ENCODE measurements around the gene CTNNA3. TPM values are rescaled to one million over a fixed set of nuclear protein-coding genes. Genes with fewer than 3 reads are reported as not detected.

CTNNA3 gene
- polyA plus RNA-seq, 4 donors: 3.4 to 4.4 (median 4.0) TPM

DNA sequence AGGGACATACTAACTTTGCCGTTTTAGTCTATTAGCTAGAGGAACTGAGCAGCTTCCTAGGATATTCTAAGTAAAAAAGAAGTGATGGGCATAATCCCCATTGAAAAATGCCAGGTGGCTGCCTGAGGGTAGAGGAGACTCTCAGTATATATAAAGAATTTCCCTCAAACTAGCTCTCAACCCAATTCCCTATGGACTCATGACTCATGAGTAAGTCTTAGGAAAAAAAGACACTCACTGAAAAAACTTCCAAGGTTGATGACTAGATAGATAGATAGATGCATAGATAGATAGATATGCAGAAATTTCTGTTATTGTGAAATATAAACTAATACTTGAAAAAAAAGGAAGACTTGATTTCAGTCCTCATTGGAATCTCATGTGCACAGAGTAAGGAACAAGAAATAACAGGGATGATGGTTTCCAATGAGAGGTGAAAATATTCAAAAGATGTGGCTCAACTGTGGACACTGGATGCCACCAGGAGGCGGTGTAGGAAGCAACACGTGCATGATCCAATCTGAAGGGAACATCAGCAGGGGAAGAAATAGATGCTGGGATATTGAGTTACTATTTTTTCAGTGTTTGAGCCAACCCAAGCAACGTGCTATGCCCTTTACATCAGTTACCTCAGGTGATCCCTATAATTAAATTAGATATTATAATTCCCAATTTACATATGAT is 1481.1 kb downstream of the CTNNA3 start:
- no peak for DNase-seq (ENCODE audit: low read depth in 4 of 4, low spot score in 3 of 4)

DNA sequence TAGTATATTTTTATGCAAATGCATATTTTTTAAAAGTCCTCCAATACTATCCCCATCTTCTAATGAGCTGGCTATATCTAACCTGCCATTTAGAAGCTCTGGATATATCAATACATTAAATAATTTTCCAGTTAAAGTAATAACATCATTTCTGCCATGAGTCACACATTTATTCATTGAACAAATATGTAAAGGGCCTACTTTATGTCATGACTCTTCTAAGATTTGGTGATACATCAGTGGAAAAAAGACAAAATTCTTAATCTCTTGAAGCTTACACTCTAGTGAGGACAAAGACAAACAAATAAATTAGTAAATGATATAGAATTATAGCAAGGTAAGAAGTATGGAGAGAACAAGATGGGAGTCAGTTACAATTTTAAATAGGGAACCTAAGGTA is 1487.0 kb downstream of the CTNNA3 start:
- DNase-seq (ENCODE audit: low read depth in 4 of 4, low spot score in 3 of 4): no peak

DNA sequence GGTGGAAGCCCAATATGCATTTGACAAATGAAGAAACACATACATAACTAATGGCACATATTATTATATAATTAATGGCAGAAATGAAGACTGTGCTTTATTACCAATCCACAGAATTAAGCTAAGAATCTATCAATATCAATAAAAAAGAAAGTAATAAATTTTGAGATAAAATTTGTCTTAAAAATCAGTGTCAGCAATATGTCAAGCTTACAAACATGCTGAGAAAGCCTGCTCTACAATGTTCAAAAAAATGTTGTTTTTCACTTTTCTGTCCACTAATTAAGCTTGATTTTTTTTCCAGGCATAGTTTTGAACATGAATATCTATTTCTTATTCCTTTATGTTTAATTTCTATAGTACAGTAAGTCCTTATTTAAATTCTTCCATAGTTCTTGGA is 1491.2 kb downstream of the CTNNA3 start:
- DNase-seq (ENCODE audit: low read depth in 4 of 4, low spot score in 3 of 4): no peak

DNA sequence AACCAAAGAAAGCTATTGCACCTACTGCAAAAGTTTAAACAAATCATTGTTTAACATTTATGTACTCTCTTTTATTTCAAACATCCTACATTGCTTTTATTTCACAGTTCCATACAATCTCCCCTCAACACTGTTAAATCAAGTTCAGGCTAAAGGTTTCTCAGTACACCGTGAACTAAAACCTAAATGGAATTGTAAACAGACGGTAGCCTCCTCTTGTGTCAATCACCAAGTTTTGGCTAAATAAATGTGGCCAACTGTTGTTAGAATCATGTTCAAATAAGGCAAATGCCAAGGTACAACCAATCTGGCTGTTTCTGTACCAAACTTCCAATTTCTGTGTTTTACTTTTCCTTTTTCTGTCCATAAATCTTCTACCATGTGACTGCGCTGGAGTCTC is 1493.9 kb downstream of the CTNNA3 start:
- DNase-seq (ENCODE audit: low read depth in 4 of 4, low spot score in 3 of 4): no peak

DNA sequence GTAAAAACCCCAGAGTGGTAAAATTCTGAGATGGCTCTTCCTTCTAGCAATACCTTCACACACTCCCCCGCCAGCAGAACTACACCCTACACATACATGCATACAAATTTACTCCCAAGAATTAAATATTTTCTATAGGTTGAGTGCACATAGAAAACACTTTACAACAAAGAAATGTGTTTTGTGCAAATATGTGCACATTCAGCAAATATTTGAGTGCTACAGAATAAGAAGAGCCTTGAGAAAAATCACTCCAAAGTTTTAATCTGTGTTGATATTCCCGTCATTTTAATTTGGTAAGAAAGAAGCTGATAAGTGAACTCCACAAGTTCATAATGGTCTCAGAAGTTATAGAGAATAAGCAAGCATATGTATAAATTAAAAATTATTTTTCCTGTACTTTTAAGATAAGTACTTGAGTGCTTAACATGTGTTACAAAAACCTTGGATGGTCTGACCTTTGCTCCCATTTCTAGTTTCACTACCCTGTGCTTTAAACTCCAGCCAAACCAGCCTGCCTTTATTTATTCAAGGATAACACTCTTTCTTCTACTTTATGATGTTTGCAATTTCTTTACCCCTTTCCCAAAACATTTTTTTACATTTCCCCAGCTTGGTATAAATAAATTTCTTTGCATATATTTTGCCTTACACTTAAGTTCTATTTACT is 1503.7 kb downstream of the CTNNA3 start:
- no peak for DNase-seq (ENCODE audit: low read depth in 4 of 4, low spot score in 3 of 4)

DNA sequence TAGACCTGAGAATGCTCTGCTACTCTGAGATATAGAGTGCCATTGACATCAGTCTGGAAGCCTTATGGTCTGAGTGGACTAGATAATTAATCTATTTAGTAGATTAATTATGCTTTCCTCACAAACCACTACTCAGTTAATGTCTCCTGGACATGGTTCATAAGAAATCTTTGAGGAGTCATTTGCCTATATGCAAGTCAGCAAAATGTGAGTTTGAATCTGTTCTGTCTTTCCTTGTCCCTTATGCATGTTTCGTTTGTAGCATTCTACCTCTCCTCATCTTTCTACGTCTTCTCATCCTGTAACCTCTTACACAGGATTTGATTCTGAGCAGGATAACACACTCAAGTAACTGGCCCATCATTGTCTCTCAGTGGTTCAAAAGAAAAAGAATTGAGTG is 1505.6 kb downstream of the CTNNA3 start:
- no peak for DNase-seq (ENCODE audit: low read depth in 4 of 4, low spot score in 3 of 4)

DNA sequence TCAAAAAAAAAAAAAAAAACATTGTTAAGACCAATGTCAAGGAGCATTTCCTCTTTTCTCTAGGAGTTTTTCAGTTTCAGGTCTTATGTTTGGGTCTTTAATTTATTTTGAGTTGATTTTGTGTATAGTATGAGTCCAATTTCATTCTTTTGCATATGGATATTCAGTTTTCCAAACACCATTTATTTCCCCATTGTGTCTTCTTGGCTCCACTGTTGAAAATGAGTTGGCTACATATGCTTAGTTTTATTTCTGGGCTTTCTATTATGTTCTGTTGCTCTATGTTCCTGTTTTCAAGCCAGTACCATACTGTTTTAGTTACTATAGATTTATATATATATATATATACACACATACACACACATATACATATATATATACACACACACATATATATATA is 1506.7 kb downstream of the CTNNA3 start:
- no peak for DNase-seq (ENCODE audit: low read depth in 4 of 4, low spot score in 3 of 4)

DNA sequence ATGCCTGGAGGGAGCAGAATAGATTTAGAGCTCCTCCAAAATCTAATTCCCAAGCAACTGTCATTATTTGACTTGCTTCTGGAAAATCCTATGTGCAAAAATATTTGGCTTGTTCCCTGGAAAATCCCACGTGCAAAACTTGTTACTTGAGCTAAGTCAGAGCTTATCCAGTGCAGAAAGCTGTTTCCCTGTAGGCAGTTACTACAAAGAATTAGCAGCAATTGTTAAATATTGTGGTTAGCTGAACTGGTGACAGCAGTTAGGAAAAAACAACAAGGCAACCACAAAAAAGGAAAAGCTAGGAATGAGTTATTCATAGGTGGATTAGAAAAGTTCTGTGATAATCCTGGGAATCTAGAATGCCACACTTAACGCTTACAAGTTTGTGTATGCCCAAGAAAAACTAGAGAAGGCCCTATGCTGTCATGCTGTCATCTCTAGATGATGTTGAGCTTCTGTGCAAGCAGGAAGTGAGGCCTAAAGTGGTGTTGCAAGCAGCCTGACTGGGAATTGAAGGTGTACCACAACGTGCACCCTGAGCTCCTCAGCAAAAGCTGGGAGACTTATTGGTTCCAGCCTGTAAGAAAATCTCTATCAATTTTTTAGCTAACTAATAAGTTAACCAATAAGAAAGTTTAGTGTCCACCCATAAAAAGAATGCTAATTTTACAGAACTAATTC is 1508.8 kb downstream of the CTNNA3 start:
- DNase-seq (ENCODE audit: low read depth in 4 of 4, low spot score in 3 of 4): no peak

DNA sequence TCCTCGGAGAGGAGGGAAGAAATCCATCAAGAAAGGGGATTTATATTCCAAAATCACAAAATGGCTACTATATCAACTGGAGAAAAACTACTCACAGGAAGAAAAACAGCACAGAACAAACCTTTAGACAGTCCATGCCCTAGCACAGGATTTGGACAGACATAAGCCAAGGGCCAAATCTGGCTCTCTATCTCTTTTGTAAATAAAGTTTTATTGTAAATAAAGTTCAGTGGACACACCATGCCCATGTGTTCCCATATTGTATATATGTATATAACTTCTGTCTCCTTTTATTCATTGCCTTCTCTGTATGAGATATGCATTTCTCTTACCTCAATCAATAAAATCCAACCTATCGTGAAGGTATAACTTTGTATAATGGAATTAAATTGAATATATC is 1513.0 kb downstream of the CTNNA3 start:
- no peak for DNase-seq (ENCODE audit: low read depth in 4 of 4, low spot score in 3 of 4)

DNA sequence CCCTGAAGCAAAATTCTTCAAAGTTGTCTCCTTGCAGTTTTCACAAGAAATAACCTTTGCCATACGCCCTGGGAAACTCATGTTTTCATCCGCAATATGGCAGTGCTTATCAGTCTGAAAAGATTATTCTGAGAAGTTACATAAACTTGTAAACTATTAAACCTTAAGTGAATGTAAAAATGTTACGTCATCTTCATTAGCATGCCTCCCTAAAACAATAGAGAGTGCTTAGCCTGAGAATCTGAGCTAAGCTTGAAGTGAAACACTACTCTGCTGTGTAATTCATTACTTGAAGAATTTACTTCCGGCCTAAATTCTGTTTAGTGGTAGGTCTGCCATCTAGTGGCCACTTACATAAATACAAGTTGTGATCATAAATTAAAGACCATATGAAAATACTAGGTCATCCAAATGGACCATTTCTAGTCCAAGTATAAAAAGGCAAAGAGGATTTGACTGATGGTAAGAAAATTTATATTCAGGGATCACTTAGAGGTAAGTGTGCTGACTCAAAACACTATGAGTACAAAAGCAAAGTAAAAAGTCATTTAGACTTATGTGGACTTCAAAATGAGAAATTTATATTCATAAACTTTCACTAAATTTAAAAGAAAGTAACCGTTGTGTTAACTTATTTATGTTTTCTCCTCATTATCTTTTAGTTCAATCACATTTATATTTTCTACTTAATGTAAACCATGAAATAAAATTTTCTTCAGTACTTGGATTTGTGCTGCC is 1515.2 kb downstream of the CTNNA3 start:
- peak; percentile 30 to 49 (median 42) for DNase-seq (ENCODE audit: low read depth in 4 of 4, low spot score in 3 of 4)

DNA sequence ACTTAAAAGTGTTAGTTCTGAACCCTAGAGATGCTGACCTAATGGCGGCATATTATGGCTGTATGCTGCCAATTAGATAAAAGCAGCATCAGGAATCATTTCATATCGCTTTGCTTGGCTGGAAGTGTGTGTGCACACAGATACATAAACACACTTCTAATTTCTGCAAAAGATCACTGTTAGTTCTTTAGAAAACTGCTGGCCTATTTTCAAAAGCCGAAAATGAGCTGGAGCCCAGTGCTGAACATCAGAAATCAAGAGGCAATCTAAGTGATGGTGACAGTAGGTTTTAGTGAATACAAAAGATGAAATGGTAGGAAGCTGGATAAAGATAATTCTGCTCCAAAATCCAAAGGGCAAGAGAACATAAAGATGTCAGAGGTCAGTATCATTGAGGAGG is 1516.0 kb downstream of the CTNNA3 start:
- no peak for DNase-seq (ENCODE audit: low read depth in 4 of 4, low spot score in 3 of 4)

DNA sequence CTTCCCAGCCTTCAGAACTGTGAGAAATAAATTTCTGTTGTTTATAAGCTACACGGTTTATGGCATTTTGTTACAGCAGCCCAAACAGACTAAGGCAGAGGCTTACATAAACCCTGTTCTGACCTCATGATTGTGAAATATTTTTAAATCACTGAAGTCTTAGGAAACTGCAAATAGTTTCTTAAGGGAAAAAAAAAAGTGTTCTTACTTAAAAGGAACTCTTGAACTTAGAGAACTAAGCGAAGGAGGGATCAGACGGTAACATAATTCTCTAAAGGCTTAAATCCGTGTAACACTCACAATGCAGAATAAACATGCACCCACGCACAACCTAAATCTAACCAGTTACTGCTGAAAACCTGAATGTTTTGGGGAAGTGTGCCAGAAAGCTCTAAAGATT is 1519.2 kb downstream of the CTNNA3 start:
- DNase-seq (ENCODE audit: low read depth in 4 of 4, low spot score in 3 of 4): no peak

DNA sequence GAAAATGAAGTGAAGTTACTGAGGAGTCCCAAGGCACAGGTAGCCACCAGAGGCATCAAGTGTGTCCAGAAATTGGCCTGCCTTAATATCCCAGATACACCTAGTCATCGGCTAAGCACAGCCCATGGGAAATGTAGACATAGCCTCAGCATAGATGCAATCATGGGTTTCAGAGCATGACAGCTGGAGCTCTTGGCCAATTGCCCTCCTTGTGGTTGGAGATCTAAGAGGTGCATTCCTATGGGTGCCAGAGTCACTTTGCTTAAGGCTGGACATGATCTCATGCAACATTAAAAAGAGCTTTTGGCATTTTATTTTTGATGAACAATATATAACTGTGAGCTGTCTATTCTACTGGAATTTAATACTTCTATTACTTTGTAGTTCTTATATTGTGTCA is 1528.2 kb downstream of the CTNNA3 start:
- DNase-seq (ENCODE audit: low read depth in 4 of 4, low spot score in 3 of 4): no peak

DNA sequence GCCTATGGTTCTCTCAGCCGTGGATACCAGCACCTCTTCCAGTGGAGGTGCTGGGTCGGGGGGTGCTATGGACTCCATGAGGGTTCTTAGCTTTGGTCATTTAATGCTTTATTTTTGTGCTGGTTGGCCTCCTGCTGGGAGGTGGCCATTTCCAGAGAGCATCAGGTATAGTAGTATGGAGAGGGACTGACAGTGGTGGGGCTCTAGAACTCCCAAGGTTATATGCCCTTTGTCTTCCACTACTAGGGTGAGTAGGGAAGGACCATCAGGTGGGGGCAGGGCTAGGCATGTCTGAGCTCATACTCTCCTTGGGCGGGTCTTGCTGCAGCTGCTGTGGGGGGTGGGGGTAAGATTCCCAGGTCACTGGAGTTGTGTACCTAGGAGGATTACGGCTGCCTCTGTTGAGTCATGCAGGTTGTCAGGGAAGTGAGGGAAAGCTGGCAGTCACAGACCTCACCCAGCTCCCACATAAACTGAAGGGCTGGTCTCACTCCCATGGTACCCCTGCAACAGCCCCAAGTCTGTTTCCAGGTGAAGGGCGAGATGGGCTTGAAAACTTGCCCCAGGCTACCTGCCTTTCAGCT is 1533.3 kb downstream of the CTNNA3 start:
- DNase-seq (ENCODE audit: low read depth in 4 of 4, low spot score in 3 of 4): no peak

DNA sequence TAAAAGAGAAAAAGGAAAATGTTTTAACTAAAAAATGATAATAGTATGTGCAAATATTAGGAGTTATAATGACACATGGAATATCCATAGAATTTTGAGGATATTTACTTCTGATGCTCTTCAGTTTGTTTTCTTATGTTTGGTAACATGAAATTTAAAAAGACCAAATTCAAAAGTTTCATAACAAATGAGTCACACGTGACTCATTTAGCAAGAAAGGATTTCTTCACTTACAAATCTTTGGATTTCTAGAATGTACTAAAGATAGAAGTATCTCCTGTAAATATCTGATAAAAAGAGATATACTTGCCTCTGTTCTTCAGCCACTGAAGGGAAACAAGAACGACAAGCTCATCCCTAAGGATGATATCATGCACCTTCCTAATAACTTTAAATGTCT is 1544.6 kb downstream of the CTNNA3 start:
- DNase-seq (ENCODE audit: low read depth in 4 of 4, low spot score in 3 of 4): no peak

DNA sequence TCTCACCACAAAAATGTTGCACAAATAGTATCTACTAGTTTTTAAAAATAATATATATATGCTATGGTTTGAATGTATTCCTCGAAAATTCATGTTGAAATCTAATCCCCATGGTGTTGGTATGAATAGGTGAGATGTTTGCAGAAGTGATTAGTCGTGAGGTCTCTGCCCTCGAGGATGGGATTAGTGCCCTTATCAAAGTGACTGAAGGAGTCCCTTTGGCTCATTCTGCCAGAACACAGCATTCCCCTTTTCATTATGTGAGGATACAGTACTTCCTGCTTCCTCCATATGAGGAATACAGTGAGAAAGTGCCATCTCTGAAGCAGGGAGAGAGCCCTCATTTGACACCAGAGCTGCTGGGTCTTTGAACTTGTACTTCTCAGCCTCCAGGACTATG is 1547.7 kb downstream of the CTNNA3 start:
- no peak for DNase-seq (ENCODE audit: low read depth in 4 of 4, low spot score in 3 of 4)

DNA sequence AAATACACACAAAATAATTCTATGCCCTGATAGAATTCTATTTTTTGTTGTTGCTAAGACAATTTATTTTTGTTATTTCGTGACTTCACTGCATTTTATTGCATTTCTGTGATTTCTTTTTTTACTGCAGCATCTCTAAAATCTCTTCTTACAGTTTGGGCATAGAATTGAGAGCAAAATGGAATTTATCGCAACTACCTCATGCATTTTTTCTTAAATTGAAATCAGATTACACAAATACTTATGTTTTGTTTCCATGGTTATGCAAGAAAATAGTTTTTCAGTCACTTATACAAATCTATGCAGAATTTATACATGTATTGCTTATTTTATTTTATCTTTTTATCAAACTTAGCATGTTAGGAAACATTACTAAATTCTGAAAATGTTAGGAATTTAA is 1552.0 kb downstream of the CTNNA3 start:
- DNase-seq (ENCODE audit: low read depth in 4 of 4, low spot score in 3 of 4): no peak

DNA sequence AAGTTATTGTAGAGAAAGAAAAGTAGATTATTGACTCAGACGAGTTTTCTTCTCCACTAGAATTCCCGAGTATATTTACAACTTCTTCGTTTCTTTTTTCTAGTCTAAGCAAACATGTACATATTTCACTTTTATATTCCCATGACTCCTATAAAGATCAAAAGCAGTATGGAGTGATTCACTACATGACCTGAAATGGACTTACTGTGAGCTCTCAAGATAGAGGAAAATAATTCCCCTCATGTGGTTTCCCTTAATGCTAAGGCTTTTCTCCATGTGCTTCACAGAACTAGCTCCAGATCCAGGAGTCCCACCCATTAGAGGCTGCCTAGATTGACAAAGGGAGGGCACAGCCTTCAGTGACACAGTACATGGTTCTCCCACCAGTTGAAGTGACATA is 1593.2 kb downstream of the CTNNA3 start:
- peak in 3 of 4 donors; percentile 5 to 34 (median 16) for DNase-seq (ENCODE audit: low read depth in 4 of 4, low spot score in 3 of 4)

DNA sequence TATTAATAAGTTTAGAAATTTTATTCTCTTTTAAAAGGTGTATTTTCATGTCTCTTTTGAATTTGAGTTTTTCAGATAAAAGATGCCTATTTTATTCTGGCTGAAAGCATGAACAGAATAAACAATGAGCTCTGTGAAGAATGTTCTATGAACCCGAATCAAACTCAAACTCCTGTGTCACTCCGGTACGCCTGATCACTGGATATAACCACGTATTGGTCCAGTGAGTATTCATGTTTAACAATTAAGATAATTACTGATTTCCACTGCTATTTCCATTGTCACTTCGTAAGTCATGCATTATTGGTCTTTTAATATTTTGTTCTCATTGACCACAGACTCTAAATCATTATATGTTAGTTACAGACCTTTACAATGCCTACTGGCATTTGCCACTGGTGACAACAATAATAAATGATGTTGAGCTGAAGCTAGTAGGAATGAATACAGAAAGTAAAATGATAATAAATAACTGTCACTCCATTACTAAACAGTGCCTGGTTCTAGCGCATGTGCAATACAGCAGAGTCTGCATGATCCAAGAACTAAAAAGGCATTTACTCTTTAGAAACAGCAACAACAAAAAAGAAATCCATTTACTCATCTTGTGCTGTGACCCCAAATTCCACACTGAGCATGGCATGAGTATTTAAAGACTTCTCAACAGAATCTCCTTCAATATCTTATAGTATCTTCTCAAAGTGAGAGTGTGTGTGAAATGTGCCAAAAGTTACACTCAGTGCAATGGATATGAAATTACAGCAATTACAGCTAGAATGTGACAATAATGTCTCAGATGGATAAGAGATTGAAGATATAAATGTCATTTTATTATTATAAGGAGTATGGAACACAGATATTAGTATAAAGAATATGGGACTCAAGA is 1597.2 kb downstream of the CTNNA3 start:
- DNase-seq (ENCODE audit: low read depth in 4 of 4, low spot score in 3 of 4): no peak

DNA sequence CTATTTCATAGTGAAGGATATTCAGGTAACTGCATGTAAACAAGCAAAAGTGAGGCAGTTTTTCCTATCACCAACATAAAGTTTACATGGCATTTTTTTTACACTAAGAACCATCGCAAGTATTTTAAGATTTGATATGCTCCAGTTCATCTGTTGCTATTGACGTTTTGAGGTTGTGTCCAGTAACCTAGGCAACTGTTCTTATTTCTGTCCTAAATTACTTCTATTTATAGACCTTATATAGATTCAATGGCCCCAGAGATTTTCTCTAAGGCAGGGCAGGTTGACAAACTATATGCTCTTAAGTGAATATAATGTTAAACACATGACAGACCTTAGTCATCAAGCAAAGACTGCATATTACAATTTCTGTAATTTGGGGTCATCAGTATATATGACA is 1600.4 kb downstream of the CTNNA3 start:
- DNase-seq (ENCODE audit: low read depth in 4 of 4, low spot score in 3 of 4): no peak
